WI38 (cell line): ENCODE results near the gene C16orf95.

Source experiments
- H3K4me3 ChIP-seq: 2 replicates; pipeline ENCODE4 v1.5.1; 2011; ENCODE audit warnings: low read depth, mild to moderate bottlenecking, control low read depth, low read length
- CTCF ChIP-seq: IDR thresholded peaks from 2 replicates; pipeline ENCODE4 v1.5.1; 2012; ENCODE audit warnings: low read depth, mild to moderate bottlenecking, control low read depth, low read length

Gene C16orf95

DNA sequence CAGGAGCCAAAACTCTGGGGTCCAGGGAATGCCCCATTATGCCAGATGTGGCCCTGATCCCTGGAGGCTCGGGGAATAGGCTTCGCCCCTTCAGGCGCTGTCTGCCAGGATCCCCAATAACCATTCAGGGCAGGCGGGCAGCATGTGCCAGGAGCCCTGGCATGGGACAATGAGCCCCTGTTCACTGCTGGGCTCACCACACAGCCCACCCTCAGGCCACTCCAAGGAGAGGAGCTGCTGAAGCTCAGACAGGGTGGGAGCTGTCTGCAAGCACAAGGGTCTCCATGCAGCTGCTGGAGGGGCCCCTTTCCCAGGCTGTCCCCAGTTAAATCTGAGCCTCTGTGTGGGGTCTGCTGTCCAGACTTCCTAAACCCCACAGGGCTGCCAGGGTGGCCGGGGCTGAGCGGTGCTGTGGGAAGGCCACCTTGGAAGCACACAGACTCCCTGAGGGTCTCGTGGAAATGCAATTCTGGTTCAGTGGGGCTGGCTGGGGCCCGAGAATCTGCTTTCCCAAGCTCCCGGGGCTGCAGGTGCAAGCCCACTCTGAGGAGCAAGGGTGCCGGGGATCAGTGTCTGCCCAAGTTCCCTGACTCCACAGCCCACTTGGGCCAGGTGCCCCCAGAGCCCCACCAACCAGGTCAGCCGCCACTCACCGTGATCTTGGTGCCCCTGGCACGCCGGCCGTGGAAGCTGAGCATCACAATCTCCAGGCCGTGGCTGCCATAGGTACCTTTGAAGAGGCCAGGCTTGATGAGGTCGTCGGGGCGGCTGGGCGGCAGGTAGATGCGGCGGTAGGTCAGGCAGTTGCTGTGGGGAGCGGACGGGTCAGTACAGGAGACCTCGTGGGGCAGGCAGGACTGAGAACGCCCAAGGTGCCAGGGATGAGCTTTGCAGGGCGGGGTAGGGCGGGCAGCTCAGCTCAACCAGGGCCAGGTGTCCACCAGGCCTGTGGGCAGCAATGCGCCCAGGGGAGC lies 17.7 kb upstream of the C16orf95 start:
- no peak overlapping the region for H3K4me3 ChIP-seq
- no peak for TF ChIP-seq CTCF

GRCh38 chr16:87333581-87334331 lies 16.6 kb upstream of the C16orf95 start:
- H3K4me3 ChIP-seq: no peak overlapping the region
- no peak for TF ChIP-seq CTCF

DNA sequence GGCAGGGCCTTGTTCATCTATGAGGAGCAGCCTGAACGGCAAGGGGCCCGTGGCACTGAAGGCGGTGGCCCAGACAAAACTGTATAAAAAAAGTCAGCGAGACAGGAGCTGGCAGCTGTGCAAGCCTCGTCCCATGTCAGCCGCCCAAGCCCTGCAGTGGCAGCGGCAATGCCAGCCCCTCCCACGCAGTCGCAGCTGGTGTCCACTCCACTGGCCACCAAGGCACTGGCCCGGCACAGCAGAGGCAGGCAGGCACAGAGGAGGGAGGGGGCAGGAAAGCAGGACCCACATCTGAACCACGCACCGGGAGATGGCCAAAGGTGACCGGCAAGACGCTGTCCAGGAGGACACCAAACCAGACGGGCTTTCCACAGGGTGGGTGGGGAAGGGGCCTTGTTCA lies 15.9 kb upstream of the C16orf95 start:
- H3K4me3 ChIP-seq: no peak overlapping the region
- TF ChIP-seq CTCF: no peak

DNA sequence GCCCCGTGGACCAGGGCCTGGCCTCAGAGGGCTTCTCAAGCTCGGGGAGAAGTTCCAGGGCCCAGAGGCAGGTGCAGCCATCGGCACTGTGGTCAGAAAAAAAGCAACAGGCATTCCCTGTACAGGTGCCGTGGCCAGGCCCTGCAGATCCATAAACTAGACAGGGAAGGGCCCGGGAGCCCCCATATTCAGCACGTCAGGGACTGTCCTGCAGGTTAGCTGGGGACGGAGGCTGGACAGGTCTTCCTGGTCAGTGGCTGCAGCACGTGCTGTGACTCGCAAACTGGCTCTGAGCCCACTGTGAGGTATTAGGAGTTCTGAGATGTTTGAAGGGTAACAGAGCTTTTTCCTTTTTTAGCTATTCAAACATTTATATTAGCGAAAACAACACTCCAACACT lies 15.0 kb upstream of the C16orf95 start:
- no peak for TF ChIP-seq CTCF
- H3K4me3 ChIP-seq: no peak overlapping the region

DNA sequence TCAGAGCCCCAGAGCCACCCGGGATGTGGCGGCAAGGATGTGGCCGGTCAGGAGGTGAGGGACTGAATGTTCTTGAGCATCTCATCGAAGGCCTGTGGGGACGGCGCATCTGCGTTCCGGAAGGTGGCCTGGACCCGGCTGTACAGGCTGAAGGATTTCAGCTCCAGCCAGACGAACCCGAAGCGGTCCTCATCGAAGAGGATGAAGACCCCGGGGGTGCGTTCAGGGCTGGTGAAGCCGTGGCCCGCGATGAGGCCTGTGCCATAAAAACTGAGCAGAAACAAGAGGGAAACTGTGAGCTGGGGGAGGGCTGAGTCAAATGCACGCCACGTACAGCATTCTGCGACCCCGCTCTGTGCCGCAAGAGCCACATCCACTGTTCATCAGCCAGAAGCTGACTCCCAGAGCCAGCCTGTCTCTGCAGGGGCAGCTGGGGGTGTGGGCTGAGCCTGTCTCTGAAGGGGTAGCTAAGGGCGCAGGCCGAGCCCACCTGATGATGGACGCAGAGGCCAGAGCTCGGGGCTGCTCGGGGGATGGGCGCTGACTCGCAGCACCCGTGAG lies 14.1 kb upstream of the C16orf95 start:
- TF ChIP-seq CTCF: no peak
- no peak overlapping the region for H3K4me3 ChIP-seq

- H3K4me3 ChIP-seq: no peak overlapping the region
- no peak for TF ChIP-seq CTCF
Observed at GRCh38 chr16:87330646-87331045, 13.5 kb upstream of the C16orf95 start.

DNA sequence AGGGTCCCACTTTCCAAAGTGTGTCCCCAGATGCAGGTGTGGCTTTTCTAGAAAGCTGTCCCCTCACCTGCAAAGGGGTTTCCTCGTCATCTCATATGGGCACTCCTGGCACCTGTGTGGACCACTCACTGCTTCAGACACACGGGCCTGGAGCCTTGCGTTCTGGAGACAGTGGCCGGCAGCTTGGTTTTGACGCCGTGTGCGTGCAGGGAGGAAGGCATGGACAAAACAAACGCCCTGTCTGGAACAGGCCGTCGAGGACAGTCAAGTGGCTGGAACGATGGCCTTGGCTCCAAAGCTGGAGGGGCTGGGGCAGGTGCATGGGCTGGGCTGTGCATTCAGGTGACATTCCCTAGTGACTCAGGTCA lies 13.0 kb upstream of the C16orf95 start:
- TF ChIP-seq CTCF: no peak
- no peak overlapping the region for H3K4me3 ChIP-seq
